Trophoblast cell (in vitro differentiated cells and primary cell): ENCODE measurements around the gene G6PC3.
A peak's percentile ranks its signal among the peaks of the same experiment; 100 is the strongest.
"Not testable (repeated sequence)": the region's sequence is repeated elsewhere in the genome, so short reads cannot be mapped to it uniquely, and the experiment has no call there.

ENCODE experiments used
- DNase-seq, 2 donors: peaks; one replicate each; pipeline ENCODE4 v3.0.0-alpha.2; 2016
- H2AFZ ChIP-seq: 2 replicates; pipeline ENCODE4 v1.6.1; 2013; ENCODE audit warnings: low read length, moderate library complexity, mild to moderate bottlenecking; ENCODE audit not compliant: insufficient read depth, poor library complexity
- H2AK5ac ChIP-seq: 2 replicates; pipeline ENCODE4 v1.6.1; 2013; ENCODE audit warnings: mild to moderate bottlenecking, low read length
- H2BK120ac ChIP-seq: 2 replicates; pipeline ENCODE4 v1.6.1; 2013; ENCODE audit warnings: low read length, mild to moderate bottlenecking, moderate library complexity; ENCODE audit not compliant: insufficient read depth, poor library complexity
- H2BK12ac ChIP-seq: 2 replicates; pipeline ENCODE4 v1.6.1; 2013; ENCODE audit warnings: mild to moderate bottlenecking, low read length, moderate library complexity
- H2BK5ac ChIP-seq: 2 replicates; pipeline ENCODE4 v1.6.1; 2013; ENCODE audit warnings: low read length, low read depth, moderate library complexity, mild to moderate bottlenecking; ENCODE audit not compliant: poor library complexity
- H3K14ac ChIP-seq: 2 replicates; pipeline ENCODE4 v1.6.1; 2013; ENCODE audit warnings: mild to moderate bottlenecking, low read length
- H3K18ac ChIP-seq: 2 replicates; pipeline ENCODE4 v1.6.1; 2013; ENCODE audit warnings: mild to moderate bottlenecking, low read length
- H3K23ac ChIP-seq: 2 replicates; pipeline ENCODE4 v1.6.1; 2013; ENCODE audit warnings: low read length
- H3K27ac ChIP-seq: 2 replicates; pipeline ENCODE4 v1.5.1; 2013; ENCODE audit warnings: low read depth, mild to moderate bottlenecking, inconsistent platforms, low read length, moderate library complexity
- H3K27me3 ChIP-seq: 2 replicates; pipeline ENCODE4 v1.6.1; 2013; ENCODE audit warnings: inconsistent platforms, mild to moderate bottlenecking, low read length, moderate library complexity; ENCODE audit not compliant: insufficient read depth
- H3K36me3 ChIP-seq, 2 experiments: 1 replicate in 1 of 2; 2 replicates in 1 of 2; pipeline ENCODE4 v1.6.1; 2013; ENCODE audit warnings: low read length in 2 of 2, mild to moderate bottlenecking in 2 of 2, moderate library complexity in 1 of 2; ENCODE audit not compliant: insufficient read depth in 2 of 2, control insufficient read depth in 1 of 2
- H3K4ac ChIP-seq: 2 replicates; pipeline ENCODE4 v1.6.1; 2013; ENCODE audit warnings: low read depth, mild to moderate bottlenecking, low read length, moderate library complexity
- H3K4me1 ChIP-seq, 2 experiments: 1 replicate in 1 of 2; 2 replicates in 1 of 2; pipeline ENCODE4 v1.6.1; 2013; ENCODE audit warnings: low read length in 2 of 2, mild to moderate bottlenecking in 2 of 2, moderate library complexity in 1 of 2; ENCODE audit not compliant: insufficient read depth in 2 of 2, control insufficient read depth in 1 of 2
- H3K4me2 ChIP-seq: 2 replicates; pipeline ENCODE4 v1.6.1; 2013; ENCODE audit warnings: inconsistent platforms, mild to moderate bottlenecking, low read length, moderate library complexity
- H3K4me3 ChIP-seq: 2 replicates; pipeline ENCODE4 v1.5.1; 2013; ENCODE audit warnings: mild to moderate bottlenecking, low read depth, low read length, inconsistent platforms
- H3K79me1 ChIP-seq: one replicate; pipeline ENCODE4 v1.6.1; 2013; ENCODE audit warnings: low read length
- H3K79me2 ChIP-seq: 2 replicates; pipeline ENCODE4 v1.6.1; 2013; ENCODE audit warnings: low read length, mild to moderate bottlenecking; ENCODE audit not compliant: control insufficient read depth, insufficient read depth, poor library complexity
- H3K9ac ChIP-seq: 2 replicates; pipeline ENCODE4 v1.6.1; 2013; ENCODE audit warnings: mild to moderate bottlenecking, low read length
- H3K9me3 ChIP-seq: 2 replicates; pipeline ENCODE4 v1.6.1; 2013; ENCODE audit warnings: low read depth, mild to moderate bottlenecking, control low read depth, inconsistent platforms, low read length; ENCODE audit not compliant: insufficient read depth
- H4K12ac ChIP-seq: 2 replicates; pipeline ENCODE4 v1.6.1; 2013; ENCODE audit warnings: low read depth, mild to moderate bottlenecking, low read length, moderate library complexity
- H4K8ac ChIP-seq: 2 replicates; pipeline ENCODE4 v1.6.1; 2013; ENCODE audit warnings: low read depth, mild to moderate bottlenecking, low read length, moderate library complexity
- H4K91ac ChIP-seq: one replicate; pipeline ENCODE4 v1.6.1; 2013; ENCODE audit warnings: low read depth, mild to moderate bottlenecking, low read length, moderate library complexity
- WGBS: extraction: QIAGEN DNeasy Blood & Tissue Kit; methylation state at CpG from one replicate; pipeline ENCODE4 v1.1.7; 2013; ENCODE audit warnings: missing lambda C conversion rate; ENCODE audit not compliant: insufficient read length, insufficient coverage; ENCODE audit errors: extremely low coverage; 5-methylcytosine and 5-hydroxymethylcytosine counted together

G6PC3 gene

GRCh38 chr17:44119062-44119461 lies 48.5 kb downstream of the G6PC3 start:
- Histone ChIP-seq H3K4ac (no peak overlapping the region), H3K27me3 (no peaks in the 10 kb centered on the region), H2BK12ac (no peak overlapping the region), H3K4me1 (peaks cover 8 to 14% of the 10 kb centered on the region in 2 experiments), H4K91ac (no peak overlapping the region), H3K27ac (no peak overlapping the region), H3K14ac (no peak overlapping the region), H3K4me3 (no peak overlapping the region), H3K79me2 (peaks cover 7% of the 10 kb centered on the region), H2BK120ac (no peak overlapping the region), H4K12ac (no peak overlapping the region), H2AK5ac (no peak overlapping the region), H3K9me3 (no peaks in the 10 kb centered on the region), H3K36me3 (peaks cover 0 to 3% of the 10 kb centered on the region in 2 experiments), H2BK5ac (no peak overlapping the region), H3K79me1 (peaks cover 13% of the 10 kb centered on the region), H3K9ac (no peak overlapping the region), H3K4me2 (no peak overlapping the region), H2AFZ (no peak overlapping the region), H3K18ac (peak overlapping the region; percentile 26), H4K8ac (no peak overlapping the region), H3K23ac (no peak overlapping the region)
- DNase-seq: no peak
- WGBS: no CpG with 5 or more reads among the region's 5 CpGs

DNA sequence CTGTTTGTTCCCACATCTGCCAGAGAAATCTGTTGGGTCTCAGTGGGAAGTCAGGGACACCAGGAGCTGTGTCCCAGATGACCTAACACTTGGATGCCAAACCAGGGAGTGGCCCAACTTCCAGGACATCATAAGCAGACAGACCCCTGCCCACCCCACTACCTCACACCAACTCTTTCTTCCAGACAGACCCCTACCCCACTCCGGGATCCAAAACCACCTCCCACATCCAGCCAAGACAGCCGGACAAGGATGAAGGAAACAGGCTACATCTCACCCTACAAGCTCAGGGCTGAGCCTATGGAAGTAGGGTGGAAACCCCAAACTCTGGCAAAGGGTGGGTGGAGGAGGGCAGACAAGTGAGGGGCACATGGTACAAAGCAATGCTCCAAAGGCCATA lies 49.3 kb downstream of the G6PC3 start:
- no peak overlapping the region for H3K18ac ChIP-seq
- no peak overlapping the region for H3K4ac ChIP-seq
- no peak overlapping the region for H4K12ac ChIP-seq
- no peak overlapping the region for H2BK120ac ChIP-seq
- H3K9ac ChIP-seq: no peak overlapping the region
- H3K4me1 ChIP-seq: peaks cover 8 to 15% of the 10 kb centered on the region in 2 experiments
- no peak overlapping the region for H3K23ac ChIP-seq
- peaks cover 0 to 3% of the 10 kb centered on the region in 2 experiments for H3K36me3 ChIP-seq
- no peak overlapping the region for H2AK5ac ChIP-seq
- no CpG with 5 or more reads among the region's 2 CpGs for WGBS
- no peak overlapping the region for H3K14ac ChIP-seq
- peaks cover 14% of the 10 kb centered on the region for H3K79me1 ChIP-seq
- H3K27ac ChIP-seq: no peak overlapping the region
- H3K79me2 ChIP-seq: peaks cover 7% of the 10 kb centered on the region
- no peak overlapping the region for H4K91ac ChIP-seq
- H3K4me2 ChIP-seq: no peak overlapping the region
- DNase-seq: no peak
- no peaks in the 10 kb centered on the region for H3K27me3 ChIP-seq
- no peak overlapping the region for H4K8ac ChIP-seq
- H3K4me3 ChIP-seq: no peak overlapping the region
- H2BK5ac ChIP-seq: no peak overlapping the region
- no peaks in the 10 kb centered on the region for H3K9me3 ChIP-seq
- no peak overlapping the region for H2BK12ac ChIP-seq
- no peak overlapping the region for H2AFZ ChIP-seq

DNA sequence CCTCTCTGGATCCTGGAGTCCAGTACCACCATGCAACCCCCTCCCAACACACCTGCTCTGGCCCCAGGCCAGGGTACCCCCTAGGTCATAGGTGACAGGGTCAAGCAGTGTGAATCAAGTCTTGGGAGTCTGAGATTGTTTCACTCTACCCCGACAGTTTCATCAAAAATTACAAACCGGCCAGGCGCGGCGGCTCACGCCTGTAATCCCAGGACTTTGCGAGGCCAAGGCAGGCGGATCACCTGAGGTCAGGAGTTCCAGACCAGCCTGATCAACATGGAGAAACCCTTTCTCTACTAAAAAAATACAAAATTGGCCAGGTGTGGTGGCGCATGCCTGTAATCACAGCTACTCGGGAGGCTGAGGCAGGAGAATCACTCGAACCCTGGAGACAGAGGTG lies 49.7 kb downstream of the G6PC3 start:
- H2AK5ac ChIP-seq, H3K4me3 ChIP-seq, H3K9me3 ChIP-seq, H3K79me2 ChIP-seq, H3K27me3 ChIP-seq, H3K14ac ChIP-seq, H2AFZ ChIP-seq, H3K4me2 ChIP-seq, H2BK5ac ChIP-seq, H3K23ac ChIP-seq, H4K12ac ChIP-seq, H3K36me3 ChIP-seq, H3K9ac ChIP-seq, H4K8ac ChIP-seq, H3K18ac ChIP-seq, H4K91ac ChIP-seq, H3K4ac ChIP-seq, H2BK12ac ChIP-seq, H2BK120ac ChIP-seq, DNase-seq, H3K27ac ChIP-seq: not testable (repeated sequence)
- no CpG with 5 or more reads among the region's 11 CpGs for WGBS
- H3K4me1 ChIP-seq: peaks cover 8 to 15% of the 10 kb centered on the region in 2 experiments
- H3K79me1 ChIP-seq: peaks cover 14% of the 10 kb centered on the region

DNA sequence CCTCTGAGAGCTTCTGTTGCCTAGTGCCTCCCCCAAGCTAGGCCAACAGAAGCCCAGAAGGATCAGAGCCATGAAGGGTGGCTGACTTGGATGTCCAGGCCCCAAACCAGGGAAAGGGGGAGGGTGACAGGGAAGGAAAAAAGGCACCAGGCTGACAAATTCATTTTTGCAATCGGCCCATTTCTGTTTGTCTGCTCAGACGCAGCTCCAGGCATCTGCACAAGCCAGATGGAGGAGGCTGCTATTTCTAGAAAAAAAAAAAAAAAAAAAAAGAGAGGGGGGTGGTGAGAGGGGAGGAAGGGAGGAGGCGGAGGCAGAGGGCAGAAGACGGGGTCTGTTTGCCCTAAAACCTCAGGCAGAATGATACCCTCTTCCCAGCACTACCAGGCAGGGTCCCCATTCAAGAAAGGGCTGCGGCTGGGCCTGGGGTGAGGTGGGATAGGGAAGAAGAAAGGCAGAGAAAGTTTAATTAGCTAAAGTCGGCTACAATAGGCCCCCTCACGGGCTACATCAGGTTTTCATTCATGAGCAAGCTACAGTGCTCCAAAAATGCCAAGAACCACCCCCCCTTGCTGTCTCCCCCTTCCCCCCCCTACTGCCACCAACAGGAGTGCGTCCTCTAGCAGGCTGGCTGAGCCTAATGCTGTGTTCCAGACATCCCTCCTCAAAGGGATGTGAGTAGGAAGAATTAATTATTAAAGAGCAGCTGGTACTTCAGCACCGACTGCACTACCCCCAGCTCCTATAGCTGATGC lies 50.5 kb downstream of the G6PC3 start:
- H3K18ac ChIP-seq: no peak overlapping the region
- no peak overlapping the region for H3K4ac ChIP-seq
- H4K91ac ChIP-seq: no peak overlapping the region
- H2BK120ac ChIP-seq: no peak overlapping the region
- no peak overlapping the region for H3K4me3 ChIP-seq
- H4K8ac ChIP-seq: no peak overlapping the region
- DNase-seq: no peak
- H3K9ac ChIP-seq: no peak overlapping the region
- H2BK12ac ChIP-seq: no peak overlapping the region
- H2BK5ac ChIP-seq: no peak overlapping the region
- H4K12ac ChIP-seq: no peak overlapping the region
- no peak overlapping the region for H3K14ac ChIP-seq
- H2AK5ac ChIP-seq: no peak overlapping the region
- no peak overlapping the region for H3K4me2 ChIP-seq
- H3K23ac ChIP-seq: no peak overlapping the region
- no peaks in the 10 kb centered on the region for H3K36me3 ChIP-seq
- no peaks in the 10 kb centered on the region for H3K27me3 ChIP-seq
- H3K27ac ChIP-seq: no peak overlapping the region
- peaks cover 14% of the 10 kb centered on the region for H3K79me1 ChIP-seq
- H3K9me3 ChIP-seq: no peaks in the 10 kb centered on the region
- no CpG with 5 or more reads among the region's 9 CpGs for WGBS
- H2AFZ ChIP-seq: no peak overlapping the region
- peaks cover 7% of the 10 kb centered on the region for H3K79me2 ChIP-seq
- peaks cover 8 to 15% of the 10 kb centered on the region in 2 experiments for H3K4me1 ChIP-seq
